ENCODE results near the gene CLNS1A.
"Not testable (repeated sequence)": the region's sequence is repeated elsewhere in the genome, so short reads cannot be mapped to it uniquely, and the experiment has no call there.

Gene CLNS1A, protein sequence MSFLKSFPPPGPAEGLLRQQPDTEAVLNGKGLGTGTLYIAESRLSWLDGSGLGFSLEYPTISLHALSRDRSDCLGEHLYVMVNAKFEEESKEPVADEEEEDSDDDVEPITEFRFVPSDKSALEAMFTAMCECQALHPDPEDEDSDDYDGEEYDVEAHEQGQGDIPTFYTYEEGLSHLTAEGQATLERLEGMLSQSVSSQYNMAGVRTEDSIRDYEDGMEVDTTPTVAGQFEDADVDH

DNA sequence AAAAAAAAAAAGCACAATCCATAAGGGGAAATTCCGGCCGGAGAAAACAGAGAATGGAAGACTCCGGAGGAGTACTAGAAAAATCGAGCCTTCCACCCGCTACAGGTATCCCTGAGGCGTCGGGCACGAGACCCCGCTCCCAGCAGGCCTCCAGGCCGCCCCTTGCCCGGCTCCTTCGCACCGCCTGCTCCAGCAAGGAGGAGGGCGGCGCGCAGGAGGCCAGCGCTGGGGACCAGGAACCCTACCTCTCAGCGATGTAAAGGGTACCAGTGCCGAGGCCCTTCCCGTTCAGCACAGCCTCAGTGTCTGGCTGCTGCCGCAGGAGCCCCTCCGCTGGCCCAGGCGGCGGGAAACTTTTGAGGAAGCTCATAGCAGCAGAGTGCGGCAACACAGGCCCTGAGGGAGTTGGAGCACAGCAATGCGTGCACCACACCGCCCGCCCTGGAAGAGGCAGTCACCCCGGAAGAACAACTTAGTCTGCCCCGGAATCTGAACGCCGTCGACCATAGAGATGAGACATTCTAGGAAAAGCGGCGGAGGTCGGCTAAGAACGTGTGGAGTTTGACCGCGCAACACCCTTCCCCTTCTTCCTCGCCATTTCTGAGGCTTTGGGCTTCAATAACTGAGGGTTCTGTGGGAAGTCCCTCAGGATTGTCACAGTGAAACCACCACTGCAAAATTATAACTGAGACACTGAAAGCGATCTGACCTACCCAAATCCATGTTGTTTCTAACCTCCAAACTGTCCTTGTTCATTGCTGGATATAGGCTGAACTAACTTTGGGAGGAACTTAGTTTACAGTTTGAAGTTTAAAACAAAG lies at the start of gene CLNS1A:
CLNS1A (minus strand) TSS at position 450 of the 821 bp plus-strand sequence; CDS start at position 370, 80 bp downstream.
- peak; percentile 96 for DNase-seq

DNA sequence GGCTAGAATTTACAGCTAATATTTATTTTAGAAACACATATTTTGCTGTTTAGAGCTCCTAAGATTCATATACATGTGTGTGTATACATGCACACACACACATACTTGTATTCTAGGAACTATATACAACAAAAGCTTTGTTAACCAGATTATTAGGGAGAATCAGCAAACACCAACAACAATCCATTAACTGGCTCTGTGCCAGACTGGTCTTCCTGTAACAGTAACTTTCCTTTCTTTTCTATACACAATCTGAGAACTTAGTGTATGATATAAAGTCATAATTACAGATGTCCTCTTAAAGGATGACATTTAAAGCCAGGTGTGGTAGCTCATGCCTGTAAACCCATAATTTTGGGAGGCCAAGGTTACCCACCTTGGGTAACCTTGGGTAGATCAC lies 49.5 kb upstream of the CLNS1A start:
- no peak for DNase-seq

DNA sequence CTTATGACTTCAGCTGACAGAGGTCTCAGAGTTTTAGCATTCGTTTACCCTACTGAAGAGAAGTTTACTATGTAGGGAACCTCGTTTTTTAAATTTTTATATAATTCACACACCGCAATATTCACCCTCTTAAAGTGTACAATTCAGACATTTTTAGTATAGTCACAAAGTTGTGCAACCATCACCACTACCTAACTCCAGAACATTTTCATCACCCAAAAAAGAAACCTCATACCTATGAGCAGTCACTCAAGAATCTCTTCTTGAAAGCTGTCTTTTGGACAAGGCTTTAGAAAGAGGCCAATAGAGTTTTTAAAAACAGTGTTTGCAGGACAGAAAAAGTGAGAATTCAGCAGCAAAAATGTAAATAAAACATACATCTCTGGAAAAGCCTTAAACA lies 39.5 kb upstream of the CLNS1A start:
- DNase-seq: no peak

DNA sequence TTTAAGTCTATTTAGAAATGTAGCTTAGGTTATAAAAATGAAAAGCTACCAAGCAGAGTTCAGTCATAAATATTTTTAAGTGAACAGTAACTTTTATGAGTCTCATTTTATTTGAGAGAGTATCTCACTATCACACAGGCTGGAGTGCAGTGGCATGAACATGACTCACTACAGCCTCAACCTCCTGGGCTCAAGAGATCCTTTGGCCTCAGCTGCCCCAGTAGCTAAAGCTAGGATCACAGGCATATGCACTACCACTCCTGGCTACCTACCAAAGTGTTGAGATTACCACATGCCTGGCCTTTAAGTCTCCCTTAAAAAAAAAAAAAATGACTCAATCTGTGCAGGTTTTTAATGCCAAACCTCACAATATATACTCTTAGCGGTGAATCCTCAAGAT lies 34.7 kb upstream of the CLNS1A start:
- DNase-seq: no peak

- DNase-seq: no peak
Measured at GRCh38 chr11:77669848-77670511, 32.4 kb upstream of the CLNS1A start.

- no peak for DNase-seq
Measured at GRCh38 chr11:77668760-77669159, 31.2 kb upstream of the CLNS1A start.

DNA sequence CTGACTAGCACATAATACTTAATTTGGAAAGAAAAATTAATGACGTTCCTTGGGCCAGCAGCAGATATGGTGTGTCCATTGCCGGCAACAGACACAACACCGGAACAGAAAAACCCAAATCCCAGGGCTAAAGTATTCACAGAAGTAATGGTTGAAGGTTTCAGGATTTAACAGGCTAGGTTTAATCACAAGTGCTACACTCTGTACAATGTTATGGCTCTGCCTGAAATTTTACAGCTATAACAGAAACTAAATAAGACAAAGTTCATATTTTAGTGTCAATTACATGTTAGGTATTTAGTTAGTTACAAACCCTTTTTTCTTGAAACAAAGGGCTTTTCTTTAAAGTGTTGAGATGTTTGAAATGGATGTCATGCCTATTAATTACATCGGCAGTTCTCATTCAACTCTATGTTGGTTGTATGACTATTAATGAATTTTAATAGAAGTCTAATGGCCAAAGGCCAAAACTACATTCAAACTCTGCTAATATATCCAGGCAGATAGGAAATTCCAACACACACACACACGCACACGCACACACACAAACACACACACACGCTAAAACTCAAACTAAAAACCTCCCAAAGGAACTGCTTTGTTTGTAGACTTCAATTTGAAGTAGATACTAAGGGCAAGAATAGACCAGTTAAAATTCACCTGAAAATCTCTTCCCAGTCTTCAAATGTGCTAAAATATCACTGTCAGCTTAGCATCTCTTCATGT lies 27.8 kb upstream of the CLNS1A start:
- DNase-seq: no peak

DNA sequence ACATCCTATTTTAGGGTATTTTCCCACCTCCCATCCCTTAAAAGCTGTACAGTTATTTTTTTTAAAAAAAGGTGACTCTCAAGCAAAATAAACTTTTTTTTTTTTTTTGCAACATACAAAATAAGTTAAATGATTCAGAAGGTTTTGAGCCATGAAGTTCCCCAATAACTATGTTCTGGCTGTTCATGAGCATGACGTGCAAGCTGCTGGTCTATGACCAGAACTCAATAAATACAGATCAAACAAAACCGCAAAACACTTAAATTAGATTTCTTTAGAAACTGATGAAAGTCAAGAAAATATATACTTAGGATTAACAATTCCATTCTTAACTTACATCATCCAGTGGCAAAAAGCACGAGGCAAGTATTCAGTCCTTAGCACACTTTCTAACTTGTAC lies 24.1 kb upstream of the CLNS1A start:
- DNase-seq: no peak

DNA sequence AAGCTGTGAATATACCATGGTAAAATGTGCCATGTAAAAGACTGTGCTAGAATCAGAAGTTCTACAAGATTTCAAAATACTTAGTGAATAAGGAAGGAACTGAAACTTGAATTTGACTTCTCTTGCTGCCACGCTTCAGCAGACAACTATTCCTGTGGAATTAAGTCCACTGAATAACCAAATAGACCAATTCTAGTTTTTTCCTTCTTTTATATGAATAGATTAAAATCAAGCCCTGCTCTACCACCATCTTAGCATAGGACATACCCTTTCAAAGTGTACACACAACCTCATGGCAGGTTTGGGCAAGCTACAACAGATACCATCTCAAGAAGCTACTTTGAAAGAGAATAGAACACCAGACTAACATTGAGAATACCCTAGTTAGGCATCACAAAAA lies 23.4 kb upstream of the CLNS1A start:
- DNase-seq: no peak

GRCh38 chr11:77658213-77659013 lies 20.8 kb upstream of the CLNS1A start:
- no peak for DNase-seq

GRCh38 chr11:77656362-77656761 lies 18.8 kb upstream of the CLNS1A start:
- no peak for DNase-seq

DNA sequence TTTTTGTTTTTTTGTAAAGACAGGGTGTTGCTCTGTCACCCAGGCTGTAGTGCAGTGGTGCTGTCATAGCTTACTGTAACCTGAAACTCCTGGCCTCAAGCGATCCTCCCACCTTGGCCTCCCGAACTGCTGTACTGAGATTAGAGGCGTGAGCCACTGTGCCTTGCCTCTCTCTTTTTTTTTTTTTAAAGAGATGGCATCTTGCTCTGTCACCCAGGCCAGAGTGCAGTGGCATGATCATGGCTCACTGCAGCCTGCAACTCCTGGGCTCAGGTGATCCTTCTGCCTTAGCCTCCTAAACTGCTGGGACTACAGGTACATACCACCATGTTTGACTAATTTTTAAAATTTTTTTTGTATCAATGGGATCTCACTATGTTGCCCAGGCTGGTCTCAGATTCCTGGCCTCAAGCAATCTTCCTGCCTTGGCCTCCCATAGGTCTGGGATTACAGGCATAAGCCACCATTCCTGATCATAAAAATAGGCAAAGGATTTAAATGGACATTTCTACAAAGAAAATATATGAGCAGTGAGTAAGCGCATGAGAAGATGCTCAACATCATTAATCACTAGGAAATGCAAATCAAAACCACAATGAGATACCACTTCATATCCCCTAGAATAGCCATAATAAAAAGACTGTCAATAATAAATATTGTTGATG lies 17.3 kb upstream of the CLNS1A start:
- DNase-seq: no peak

DNA sequence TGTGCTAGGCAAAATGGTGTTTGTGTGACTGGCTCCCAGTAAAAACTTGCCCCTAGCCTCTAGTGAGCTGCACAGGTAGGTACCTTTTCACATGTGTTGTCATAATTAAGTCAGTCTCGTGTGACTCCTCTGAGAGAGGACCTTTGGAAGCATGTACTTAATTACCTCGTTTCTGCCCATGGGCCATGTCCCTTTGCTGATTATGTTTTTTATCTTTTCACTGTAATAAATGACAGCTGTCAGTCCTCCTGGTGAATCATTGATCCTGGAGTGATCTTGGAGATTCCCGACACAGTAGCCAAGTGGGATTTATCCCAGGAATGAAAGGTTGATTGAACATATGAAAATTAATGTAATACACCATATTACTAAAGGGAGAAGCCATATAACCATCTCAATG lies 12.5 kb upstream of the CLNS1A start:
- no peak for DNase-seq

DNA sequence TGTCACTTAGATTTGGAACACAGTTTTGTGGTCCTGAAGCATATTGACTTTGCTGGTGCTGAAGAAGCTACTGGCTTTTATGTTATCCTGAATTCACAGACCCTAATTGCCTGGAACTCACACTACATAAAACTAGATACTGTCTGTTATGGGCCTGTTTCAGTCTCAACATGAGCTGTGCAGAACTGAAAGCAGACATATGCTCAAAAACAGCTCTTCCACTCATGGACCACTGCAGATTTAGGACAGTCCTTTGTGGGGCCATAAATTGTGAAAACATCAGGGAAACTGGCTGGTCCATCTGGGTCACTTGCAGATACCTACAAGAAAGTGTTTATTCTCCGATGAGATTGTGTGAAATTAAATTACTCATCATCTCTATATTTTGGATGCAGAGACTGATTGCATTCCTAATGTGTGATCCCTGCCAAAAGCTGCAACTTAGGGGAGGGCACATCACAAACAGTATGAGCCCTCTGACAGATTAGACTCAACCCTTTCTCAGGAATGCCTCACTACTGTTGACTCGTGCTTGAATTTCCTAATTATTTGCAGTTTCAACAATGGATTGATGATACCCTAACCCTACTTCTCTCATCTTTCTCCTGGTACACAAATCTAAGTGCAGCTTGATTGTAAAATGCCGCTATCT lies 10.2 kb upstream of the CLNS1A start:
- no peak for DNase-seq

DNA sequence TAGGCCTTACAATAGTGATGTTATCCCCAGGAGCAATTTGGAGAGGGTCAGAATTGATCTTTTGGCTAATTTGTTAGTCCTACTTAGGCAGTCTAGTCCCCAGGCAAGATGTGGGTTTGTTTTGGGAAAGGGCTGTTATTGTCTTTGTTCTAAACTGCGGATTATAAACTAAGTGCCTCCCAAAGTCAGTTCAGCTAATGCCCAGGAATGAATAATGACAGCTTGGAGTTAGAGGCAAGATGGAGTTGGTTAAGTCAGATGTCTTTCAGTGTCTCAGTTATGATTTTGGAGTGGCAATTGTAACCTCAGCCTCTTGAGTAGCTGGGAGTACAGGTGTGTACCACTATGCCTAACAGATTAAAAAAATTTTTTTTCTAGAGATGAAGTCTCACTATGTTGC lies 7.3 kb upstream of the CLNS1A start:
- DNase-seq: peak; percentile 24

DNA sequence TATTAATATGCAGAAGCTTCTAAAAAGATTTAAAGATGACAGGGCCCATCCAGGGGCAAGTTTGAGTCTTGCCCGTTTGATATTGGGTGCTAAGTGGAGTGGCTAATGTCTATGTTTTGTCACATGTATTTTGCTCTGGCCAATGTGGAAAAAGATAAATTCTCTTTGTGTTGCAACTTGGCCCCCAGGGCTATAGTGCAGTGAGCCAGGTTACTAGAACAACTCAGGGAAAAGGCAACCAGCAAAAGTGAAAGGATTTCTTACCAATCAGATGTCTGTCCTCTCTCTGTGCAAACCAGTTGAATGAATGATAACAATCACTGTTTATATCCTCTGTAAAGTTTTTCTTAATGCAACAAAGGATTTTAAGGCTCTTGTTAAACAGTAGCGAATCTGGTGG lies 4.6 kb upstream of the CLNS1A start:
- DNase-seq: no peak

- DNase-seq: peak; percentile 23
Measured at GRCh38 chr11:77636731-77637344, 756 bp downstream of the CLNS1A start.

GRCh38 chr11:77633926-77634325 lies 3.7 kb downstream of the CLNS1A start:
- DNase-seq: not testable (repeated sequence)

- DNase-seq: no peak
Measured at GRCh38 chr11:77630157-77630710, 7.4 kb downstream of the CLNS1A start.

- DNase-seq: peak; percentile 70
Measured at GRCh38 chr11:77619576-77620198, 17.9 kb downstream of the CLNS1A start.

Data from DMS79 treated with DMSO at 0.1 percent for 48 hours (cell line).